CD8-positive, alpha-beta memory T cell (primary cell): ENCODE results near the gene NETO1. TPM values are rescaled to one million over a fixed set of nuclear protein-coding genes. Genes with fewer than 3 reads are reported as not detected.

ENCODE experiments used
- CTCF ChIA-PET: fragments of 350-600 bp; sonication (Branson Sonifier 250); formaldehyde crosslinking; loops from one replicate; lab custom pipeline; 2021; ENCODE audit warnings: antibody characterized with exemption; lab: Charles Lee
- POLR2A ChIA-PET: fragments of 350-600 bp; sonication (Branson Sonifier 250); formaldehyde crosslinking; loops from one replicate; lab custom pipeline; 2021; ENCODE audit warnings: antibody characterized with exemption; lab: Charles Lee
- DNase-seq, 5 donors: peaks; one replicate each; pipeline versions ENCODE4 v3.0.0 to v3.0.0-alpha.2; 2020 to 2022; ENCODE audit warnings: mixed read lengths in 1 of 5
- H3K27ac ChIP-seq: one replicate; pipeline ENCODE4 v1.7.0; 2013; ENCODE audit warnings: low read depth, mild to moderate bottlenecking, low read length, moderate library complexity
- H3K27me3 ChIP-seq: 2 replicates; pipeline ENCODE4 v1.7.0; 2013; ENCODE audit warnings: low read length, mild to moderate bottlenecking; ENCODE audit not compliant: insufficient read depth, poor library complexity, severe bottlenecking
- H3K36me3 ChIP-seq: 2 replicates; pipeline ENCODE4 v1.7.0; 2013; ENCODE audit warnings: mild to moderate bottlenecking, low read length, moderate library complexity; ENCODE audit not compliant: insufficient read depth
- H3K4me1 ChIP-seq: 2 replicates; pipeline ENCODE4 v1.7.0; 2013; ENCODE audit warnings: mild to moderate bottlenecking, low read length, moderate library complexity; ENCODE audit not compliant: insufficient read depth
- H3K4me3 ChIP-seq: 2 replicates; pipeline ENCODE4 v1.7.0; 2013; ENCODE audit warnings: mild to moderate bottlenecking, low read length
- H3K9me3 ChIP-seq: 2 replicates; pipeline ENCODE4 v1.7.0; 2013; ENCODE audit warnings: mild to moderate bottlenecking, low read length
- H3K27ac Mint-ChIP-seq, 8 donors: one replicate each; pipeline ENCODE4 v1.8.0; 2020 to 2021; ENCODE audit warnings: mixed read lengths in 8 of 8, mild to moderate bottlenecking in 6 of 8, inconsistent platforms in 3 of 8, moderate library complexity in 3 of 8
- H3K27me3 Mint-ChIP-seq, 2 donors: one replicate each; pipeline ENCODE4 v1.8.0; 2020 to 2021; ENCODE audit warnings: mixed read lengths in 2 of 2, mild to moderate bottlenecking in 1 of 2, moderate library complexity in 1 of 2
- H3K36me3 Mint-ChIP-seq, 3 donors: one replicate each; pipeline ENCODE4 v1.8.0; 2020 to 2021; ENCODE audit warnings: mixed read lengths in 3 of 3, inconsistent platforms in 1 of 3, mild to moderate bottlenecking in 1 of 3
- H3K4me1 Mint-ChIP-seq, 3 donors: one replicate each; pipeline ENCODE4 v1.8.0; 2020 to 2021; ENCODE audit warnings: mixed read lengths in 3 of 3, inconsistent platforms in 1 of 3, mild to moderate bottlenecking in 1 of 3
- H3K4me3 Mint-ChIP-seq, 7 donors: one replicate each; pipeline ENCODE4 v1.8.0; 2020 to 2021; ENCODE audit warnings: mixed read lengths in 7 of 7, mild to moderate bottlenecking in 6 of 7, moderate library complexity in 4 of 7, inconsistent platforms in 2 of 7
- H3K9me3 Mint-ChIP-seq, 5 donors: one replicate each; pipeline ENCODE4 v1.8.0; 2020 to 2022; ENCODE audit warnings: mixed read lengths in 5 of 5, mild to moderate bottlenecking in 3 of 5, moderate library complexity in 2 of 5, inconsistent platforms in 1 of 5
- polyA plus RNA-seq: library from polyadenylated mRNA; unstranded; fragments of 300-500 nt; fragmentation: Illumina TruSeq; gene quantifications from one replicate; pipeline ENCODE4 v1.2.3, GENCODE V29; 2021
- total RNA-seq, 2 experiments: library from RNA; stranded (reverse); gene quantifications; one replicate each; pipeline ENCODE4 v1.2.3, GENCODE V29; 2021

Gene NETO1
- total and polyA plus RNA-seq, 3 experiments from 2014 or later, result not detected

GRCh38 chr18:72859088-72859487, 8.7 kb downstream of the NETO1 start:
- H3K9me3 Mint-ChIP-seq, result peaks cover 4 to 20% (median 11%) of the 10 kb centered on the region in 5 donors
- Histone ChIP-seq H3K4me1 (no peaks in the 10 kb centered on the region), H3K36me3 (no peaks in the 10 kb centered on the region), H3K4me3 (no peak overlapping the region), H3K9me3 (no peaks in the 10 kb centered on the region), H3K27ac (no peak overlapping the region), H3K27me3 (no peaks in the 10 kb centered on the region)
- peaks cover 0 to 2% of the 10 kb centered on the region in 2 donors for H3K27me3 Mint-ChIP-seq
- no peak for DNase-seq
- no peaks in the 10 kb centered on the region for H3K36me3 Mint-ChIP-seq
- POLR2A ChIA-PET, result no interaction called here
- CTCF ChIA-PET, result no interaction called here
- H3K4me1 Mint-ChIP-seq, result no peaks in the 10 kb centered on the region
- no peak overlapping the region for H3K4me3 Mint-ChIP-seq
- H3K27ac Mint-ChIP-seq, result no peak overlapping the region

- no peaks in the 10 kb centered on the region for H3K9me3 ChIP-seq
- Mint-ChIP-seq H3K27ac (no peak overlapping the region), H3K27me3 (no peaks in the 10 kb centered on the region), H3K4me3 (no peak overlapping the region), H3K36me3 (no peaks in the 10 kb centered on the region), H3K4me1 (no peaks in the 10 kb centered on the region), H3K9me3 (peaks cover 5 to 29% (median 25%) of the 10 kb centered on the region in 5 donors)
- DNase-seq, result no peak
- ChIA-PET CTCF (no interaction called here), POLR2A (no interaction called here)
- H3K36me3 ChIP-seq, result no peaks in the 10 kb centered on the region
- no peaks in the 10 kb centered on the region for H3K27me3 ChIP-seq
- no peak overlapping the region for H3K27ac ChIP-seq
- H3K4me1 ChIP-seq, result no peaks in the 10 kb centered on the region
- no peak overlapping the region for H3K4me3 ChIP-seq
These were observed 18.1 kb downstream of the NETO1 start for GRCh38 chr18:72849671-72850070.

GRCh38 chr18:72848503-72849237, 19.1 kb downstream of the NETO1 start:
- no peaks in the 10 kb centered on the region for H3K27me3 ChIP-seq
- H3K4me3 ChIP-seq, result no peak overlapping the region
- H3K36me3 Mint-ChIP-seq, result no peaks in the 10 kb centered on the region
- no peaks in the 10 kb centered on the region for H3K4me1 ChIP-seq
- no peak overlapping the region for H3K27ac ChIP-seq
- H3K36me3 ChIP-seq, result no peaks in the 10 kb centered on the region
- no peaks in the 10 kb centered on the region for H3K4me1 Mint-ChIP-seq
- DNase-seq, result no peak
- H3K4me3 Mint-ChIP-seq, result no peak overlapping the region
- no peaks in the 10 kb centered on the region for H3K9me3 ChIP-seq
- ChIA-PET CTCF (no interaction called here), POLR2A (no interaction called here)
- H3K9me3 Mint-ChIP-seq, result peaks cover 5 to 36% (median 26%) of the 10 kb centered on the region in 5 donors
- no peak overlapping the region for H3K27ac Mint-ChIP-seq
- H3K27me3 Mint-ChIP-seq, result no peaks in the 10 kb centered on the region

- Mint-ChIP-seq H3K4me3 (no peak overlapping the region), H3K4me1 (no peaks in the 10 kb centered on the region), H3K27ac (no peak overlapping the region), H3K36me3 (no peaks in the 10 kb centered on the region), H3K9me3 (peaks cover 5 to 40% (median 27%) of the 10 kb centered on the region in 5 donors), H3K27me3 (no peaks in the 10 kb centered on the region)
- H3K27ac ChIP-seq, result no peak overlapping the region
- no peaks in the 10 kb centered on the region for H3K27me3 ChIP-seq
- no peaks in the 10 kb centered on the region for H3K9me3 ChIP-seq
- no peaks in the 10 kb centered on the region for H3K4me1 ChIP-seq
- POLR2A ChIA-PET, result no interaction called here
- H3K4me3 ChIP-seq, result no peak overlapping the region
- CTCF ChIA-PET, result no interaction called here
- no peaks in the 10 kb centered on the region for H3K36me3 ChIP-seq
- DNase-seq, result no peak
These were observed 20.0 kb downstream of the NETO1 start for GRCh38 chr18:72847771-72848170.

GRCh38 chr18:72846736-72847533, 20.9 kb downstream of the NETO1 start:
- ChIA-PET POLR2A (no interaction called here), CTCF (no interaction called here)
- Histone ChIP-seq H3K9me3 (no peaks in the 10 kb centered on the region), H3K4me3 (no peak overlapping the region), H3K27ac (no peak overlapping the region), H3K4me1 (no peaks in the 10 kb centered on the region), H3K36me3 (no peaks in the 10 kb centered on the region), H3K27me3 (no peaks in the 10 kb centered on the region)
- Mint-ChIP-seq H3K4me1 (no peaks in the 10 kb centered on the region), H3K27me3 (no peaks in the 10 kb centered on the region), H3K27ac (no peak overlapping the region), H3K9me3 (peaks cover 2 to 38% (median 27%) of the 10 kb centered on the region in 5 donors), H3K4me3 (no peak overlapping the region), H3K36me3 (no peaks in the 10 kb centered on the region)
- DNase-seq, result no peak

GRCh38 chr18:72843743-72844142, 24.0 kb downstream of the NETO1 start:
- DNase-seq, result no peak
- H3K27me3 Mint-ChIP-seq, result peaks cover 0 to 1% of the 10 kb centered on the region in 2 donors
- no peaks in the 10 kb centered on the region for H3K4me1 Mint-ChIP-seq
- Histone ChIP-seq H3K27ac (no peak overlapping the region), H3K36me3 (no peaks in the 10 kb centered on the region), H3K4me3 (no peak overlapping the region), H3K9me3 (no peaks in the 10 kb centered on the region), H3K4me1 (no peaks in the 10 kb centered on the region), H3K27me3 (no peaks in the 10 kb centered on the region)
- H3K36me3 Mint-ChIP-seq, result no peaks in the 10 kb centered on the region
- ChIA-PET POLR2A (no interaction called here), CTCF (no interaction called here)
- no peak overlapping the region for H3K4me3 Mint-ChIP-seq
- peaks cover 2 to 30% (median 20%) of the 10 kb centered on the region in 5 donors for H3K9me3 Mint-ChIP-seq
- H3K27ac Mint-ChIP-seq, result no peak overlapping the region

GRCh38 chr18:72840109-72840508, 27.7 kb downstream of the NETO1 start:
- POLR2A ChIA-PET, result no interaction called here
- Histone ChIP-seq H3K9me3 (no peaks in the 10 kb centered on the region), H3K27me3 (no peaks in the 10 kb centered on the region), H3K36me3 (no peaks in the 10 kb centered on the region), H3K27ac (no peak overlapping the region), H3K4me1 (no peaks in the 10 kb centered on the region), H3K4me3 (no peak overlapping the region)
- Mint-ChIP-seq H3K36me3 (no peaks in the 10 kb centered on the region), H3K4me3 (no peak overlapping the region), H3K27ac (no peak overlapping the region), H3K9me3 (peaks cover 1 to 31% (median 9%) of the 10 kb centered on the region in 5 donors), H3K27me3 (peaks cover 0 to 1% of the 10 kb centered on the region in 2 donors), H3K4me1 (no peaks in the 10 kb centered on the region)
- no peak for DNase-seq
- CTCF ChIA-PET, result no interaction called here

GRCh38 chr18:72834731-72835130, 33.1 kb downstream of the NETO1 start:
- H3K27ac ChIP-seq, result no peak overlapping the region
- CTCF ChIA-PET, result no interaction called here
- no peak for DNase-seq
- no peaks in the 10 kb centered on the region for H3K9me3 ChIP-seq
- Mint-ChIP-seq H3K27ac (no peak overlapping the region), H3K4me1 (no peaks in the 10 kb centered on the region), H3K4me3 (no peak overlapping the region), H3K27me3 (peaks cover 0 to 3% of the 10 kb centered on the region in 2 donors), H3K36me3 (no peaks in the 10 kb centered on the region), H3K9me3 (peaks cover 5 to 32% (median 19%) of the 10 kb centered on the region in 5 donors)
- no peak overlapping the region for H3K4me3 ChIP-seq
- H3K36me3 ChIP-seq, result no peaks in the 10 kb centered on the region
- no peaks in the 10 kb centered on the region for H3K4me1 ChIP-seq
- POLR2A ChIA-PET, result no interaction called here
- no peaks in the 10 kb centered on the region for H3K27me3 ChIP-seq
